SK-N-SH (cell line): ENCODE measurements around the gene OR2L2. TPM values are rescaled to one million over a fixed set of nuclear protein-coding genes. Genes with fewer than 3 reads are reported as not detected.

Experiments
- CTCF ChIA-PET: fragments of 300-600, 350-600 bp; formaldehyde crosslinking; extraction: SDS; loops from one replicate; lab custom pipeline; 2021; lab: Yijun Ruan, JAX
- POLR2A ChIA-PET: fragments of 350-600 bp; sonication (Branson Sonifier 250); formaldehyde crosslinking; extraction: SDS; loops from one replicate; lab custom pipeline; 2020; ENCODE audit warnings: antibody characterized with exemption, inconsistent platforms; lab: Yijun Ruan, JAX
- DNase-seq: peaks from one replicate; pipeline ENCODE4 v3.0.0; 2012
- H2AFZ ChIP-seq: fragments of 200-600 bp; sonication (generic); 2 replicates; pipeline ENCODE4 v1.8.1; 2016; ENCODE audit warnings: antibody characterized with exemption, mild to moderate bottlenecking, low read depth
- H3F3A ChIP-seq: fragments of 200-600 bp; sonication (generic); replicated peaks from 2 replicates; pipeline ENCODE3; 2016; ENCODE audit warnings: antibody characterized with exemption, mild to moderate bottlenecking; ENCODE audit not compliant: insufficient read depth
- H3K27ac ChIP-seq, 2 experiments: fragments of 200-500 bp in 1 of 2; fragments of 200-600 bp in 1 of 2; sonication (Bioruptor generic) in 1 of 2; sonication (generic), shearing (Covaris generic) in 1 of 2; 2 replicates each; pipeline versions ENCODE4 v1.5.1 to v1.6.1; 2014 to 2016; ENCODE audit warnings: low read depth in 2 of 2, inconsistent platforms in 1 of 2, low read length in 1 of 2, mild to moderate bottlenecking in 1 of 2, mixed read lengths in 1 of 2
- H3K27me3 ChIP-seq: fragments of 200-600 bp; sonication (generic), shearing (Covaris generic); 2 replicates; pipeline ENCODE4 v1.6.1; 2016; ENCODE audit warnings: mixed run types; ENCODE audit not compliant: insufficient read depth
- H3K36me3 ChIP-seq, 2 experiments: fragments of 200-500 bp in 1 of 2; fragments of 200-600 bp in 1 of 2; sonication (Bioruptor generic) in 1 of 2; sonication (generic) in 1 of 2; replicated peaks in 1 of 2; 2 replicates each; pipeline versions ENCODE3 to v1.5.1; 2014 to 2016; ENCODE audit warnings: low read length in 1 of 2, mild to moderate bottlenecking in 1 of 2; ENCODE audit not compliant: insufficient read depth in 2 of 2, control insufficient read depth in 1 of 2
- H3K4me1 ChIP-seq, 2 experiments: fragments of 200-500 bp in 1 of 2; fragments of 200-600 bp in 1 of 2; sonication (Bioruptor generic) in 1 of 2; sonication (generic), shearing (Covaris generic) in 1 of 2; 2 replicates each; pipeline versions ENCODE4 v1.5.1 to v1.6.1; 2014 to 2016; ENCODE audit warnings: low read depth in 1 of 2, low read length in 1 of 2, mixed run types in 1 of 2; ENCODE audit not compliant: insufficient read depth in 2 of 2, control insufficient read depth in 1 of 2
- H3K4me2 ChIP-seq: fragments of 200-600 bp; sonication (generic), shearing (Covaris generic); 2 replicates; pipeline ENCODE4 v1.6.1; 2017; ENCODE audit warnings: mixed run types
- H3K4me3 ChIP-seq, 2 experiments: fragments of 200-500 bp in 1 of 2; fragments of 200-600 bp in 1 of 2; sonication (Bioruptor generic) in 1 of 2; sonication (generic), shearing (Covaris generic) in 1 of 2; 2 replicates each; pipeline versions ENCODE4 v1.5.1 to v1.8.1; 2014 to 2016; ENCODE audit warnings: low read depth in 2 of 2, inconsistent platforms in 1 of 2, low read length in 1 of 2, mild to moderate bottlenecking in 1 of 2, mixed read lengths in 1 of 2, moderate library complexity in 1 of 2
- H3K79me2 ChIP-seq: fragments of 200-600 bp; sonication (generic); 2 replicates; pipeline ENCODE4 v1.8.1; 2017; ENCODE audit warnings: mild to moderate bottlenecking; ENCODE audit not compliant: insufficient read depth
- H3K9ac ChIP-seq: fragments of 200-600 bp; sonication (generic); 2 replicates; pipeline ENCODE4 v1.6.1; 2017; ENCODE audit warnings: mixed run types
- H3K9me2 ChIP-seq: fragments of 200-600 bp; sonication (generic); 2 replicates; pipeline ENCODE4 v1.6.1; 2017; ENCODE audit warnings: mixed run types
- H3K9me3 ChIP-seq: fragments of 200-600 bp; sonication (generic); 2 replicates; pipeline ENCODE4 v1.6.1; 2017; ENCODE audit warnings: mixed run types, mild to moderate bottlenecking, moderate library complexity
- H4K20me1 ChIP-seq: fragments of 200-600 bp; sonication (generic); 2 replicates; pipeline ENCODE4 v1.6.1; 2017; ENCODE audit warnings: mild to moderate bottlenecking, mixed run types; ENCODE audit not compliant: insufficient read depth
- CHD2 ChIP-seq: fragments of 150-350 bp; IDR thresholded peaks from 2 replicates; pipeline ENCODE4 v1.6.1; 2018; ENCODE audit warnings: low read length; ENCODE audit not compliant: partially characterized antibody
- CTCF ChIP-seq: fragments of 200-600 bp; sonication (generic); IDR thresholded peaks from 2 replicates; pipeline ENCODE4 v1.6.1; 2017; ENCODE audit warnings: antibody characterized with exemption, mild to moderate bottlenecking, moderate library complexity
- ELF1 ChIP-seq: IDR thresholded peaks from 2 replicates; pipeline ENCODE4 v1.4.0; 2012
- EP300 ChIP-seq, 2 experiments: IDR thresholded peaks; 2 replicates each; pipeline versions ENCODE4 v1.4.0 to v1.6.1; 2012; ENCODE audit warnings: borderline replicate concordance in 1 of 2, low read depth in 1 of 2, low read length in 1 of 2
- FOXM1 ChIP-seq: IDR thresholded peaks from 2 replicates; pipeline ENCODE4 v1.4.0; 2012; ENCODE audit warnings: low read depth, mild to moderate bottlenecking
- GATA2 ChIP-seq: sonication (generic); formaldehyde crosslinking; IDR thresholded peaks from 2 replicates; pipeline ENCODE4 v1.5.0; 2020; ENCODE audit warnings: mild to moderate bottlenecking, missing genetic modification reagents
- MEF2A ChIP-seq: IDR thresholded peaks from 2 replicates; pipeline ENCODE4 v1.4.0; 2012; ENCODE audit warnings: low read depth, borderline replicate concordance
- NFIC ChIP-seq: IDR thresholded peaks from 2 replicates; pipeline ENCODE4 v1.4.0; 2012; ENCODE audit warnings: borderline replicate concordance
- RAD21 ChIP-seq: IDR thresholded peaks from 2 replicates; pipeline ENCODE4 v1.6.1; 2012; ENCODE audit warnings: mild to moderate bottlenecking, low read length
- RCOR1 ChIP-seq: fragments of 150-350 bp; IDR thresholded peaks from 2 replicates; pipeline ENCODE4 v1.6.1; 2017; ENCODE audit warnings: antibody characterized with exemption, low read length
- REST ChIP-seq: IDR thresholded peaks from 2 replicates; pipeline ENCODE4 v1.6.1; 2012; ENCODE audit warnings: mild to moderate bottlenecking, low read depth, low read length, moderate library complexity
- RFX5 ChIP-seq: IDR thresholded peaks from 2 replicates; pipeline ENCODE4 v1.6.1; 2012; ENCODE audit warnings: mild to moderate bottlenecking, improper control_type of control experiment, low read length
- SIN3A ChIP-seq: IDR thresholded peaks from 2 replicates; pipeline ENCODE4 v1.6.1; 2012; ENCODE audit warnings: low read depth, mild to moderate bottlenecking, low read length, moderate library complexity, borderline replicate concordance
- SMC3 ChIP-seq: IDR thresholded peaks from 2 replicates; pipeline ENCODE4 v1.6.1; 2012; ENCODE audit warnings: low read depth, low read length, improper control_type of control experiment
- TAF1 ChIP-seq: IDR thresholded peaks from 2 replicates; pipeline ENCODE4 v1.6.1; 2012; ENCODE audit warnings: low read depth, mild to moderate bottlenecking, low read length, moderate library complexity, borderline replicate concordance
- TEAD4 ChIP-seq: IDR thresholded peaks from 2 replicates; pipeline ENCODE4 v1.4.0; 2012; ENCODE audit warnings: mild to moderate bottlenecking, borderline replicate concordance; ENCODE audit not compliant: insufficient read depth
- USF1 ChIP-seq: IDR thresholded peaks from 2 replicates; pipeline ENCODE4 v1.4.0; 2012; ENCODE audit warnings: low read depth, borderline replicate concordance
- YY1 ChIP-seq: IDR thresholded peaks from 2 replicates; pipeline ENCODE4 v1.4.0; 2012; ENCODE audit warnings: low read depth, mild to moderate bottlenecking
- ZBTB33 ChIP-seq: IDR thresholded peaks from 2 replicates; pipeline ENCODE4 v1.4.0; 2012; ENCODE audit warnings: low read depth, borderline replicate concordance
- polyA plus RNA-seq, 3 experiments: library from polyadenylated mRNA; depleted of rRNA; stranded (reverse); fragments of >200 nt; gene quantifications; 2 replicates each; pipeline ENCODE4 v1.2.3, GENCODE V29; 2012

Gene OR2L2
- polyA plus RNA-seq, 1 of the 3 experiments (the other 2 are of a cell fraction) = 0.08 TPM

- H3K9me3 ChIP-seq = no peaks in the 10 kb centered on the region
- DNase-seq = no peak
- no peaks in the 10 kb centered on the region for H3F3A ChIP-seq
- H3K4me1 ChIP-seq = no peaks in the 10 kb centered on the region
- H3K9me2 ChIP-seq = no peaks in the 10 kb centered on the region
- CTCF ChIA-PET = no interaction called here
- H3K27ac ChIP-seq = no peak overlapping the region
- no peak for TF ChIP-seq USF1
- no peak for TF ChIP-seq NFIC
- TF ChIP-seq RCOR1 = no peak
- no peak for TF ChIP-seq YY1
- TF ChIP-seq TAF1 = no peak
- TF ChIP-seq SMC3 = no peak
- TF ChIP-seq TEAD4 = no peak
- no peak for TF ChIP-seq RFX5
- TF ChIP-seq EP300 (IDR thresholded peaks at IDR 0.05; ENCODE audit: borderline replicate concordance in 1 of 2, low read depth in 1 of 2, low read length in 1 of 2) = no peak
- no peak for TF ChIP-seq SIN3A
- TF ChIP-seq CTCF = no peak
- TF ChIP-seq GATA2 (CRISPR knock-in tag) = no peak
- TF ChIP-seq FOXM1 = no peak
- TF ChIP-seq RAD21 = no peak
- TF ChIP-seq ZBTB33 = no peak
- no peak for TF ChIP-seq MEF2A
- TF ChIP-seq CHD2 = no peak
- TF ChIP-seq REST = no peak
- TF ChIP-seq ELF1 = no peak
- H3K36me3 ChIP-seq = no peaks in the 10 kb centered on the region
- H2AFZ ChIP-seq = no peak overlapping the region
- no peaks in the 10 kb centered on the region for H3K79me2 ChIP-seq
- H3K4me2 ChIP-seq = no peak overlapping the region
- H3K4me3 ChIP-seq = no peak overlapping the region
- no peak overlapping the region for H3K9ac ChIP-seq
- H3K27me3 ChIP-seq = no peaks in the 10 kb centered on the region
- POLR2A ChIA-PET = no interaction called here
- no peaks in the 10 kb centered on the region for H4K20me1 ChIP-seq
Observed at GRCh38 chr1:248054671-248055070, 24.8 kb downstream of the OR2L2 start.
